CD1c-positive myeloid dendritic cell (primary cell): ENCODE measurements around the gene FLNA.
"Not testable (repeated sequence)": the region's sequence is repeated elsewhere in the genome, so short reads cannot be mapped to it uniquely, and the experiment has no call there.

Experiments
- DNase-seq: peaks from one replicate; pipeline ENCODE4 v3.0.0-alpha.2; 2016; ENCODE audit errors: extremely low spot score

Gene FLNA

DNA sequence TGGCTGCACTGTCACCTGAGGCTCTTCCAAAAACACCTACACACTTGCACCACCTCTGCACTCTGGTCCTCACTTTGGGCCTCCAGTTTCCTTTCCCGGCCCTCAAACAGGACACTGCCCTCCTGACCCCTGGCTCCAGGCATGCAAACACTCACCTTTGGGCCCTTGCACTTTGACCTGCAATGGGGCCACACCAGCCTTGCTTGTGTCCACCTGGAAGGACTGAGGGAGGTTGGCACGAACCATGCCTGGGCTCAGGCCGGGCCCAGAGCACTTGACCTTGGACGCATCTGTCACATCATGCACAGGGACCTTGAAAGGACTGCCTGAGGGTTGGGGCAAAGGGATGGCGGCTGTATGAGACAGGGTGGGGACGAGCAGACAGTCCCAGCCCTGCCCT is 15.6 kb downstream of the FLNA start:
- no peak for DNase-seq

DNA sequence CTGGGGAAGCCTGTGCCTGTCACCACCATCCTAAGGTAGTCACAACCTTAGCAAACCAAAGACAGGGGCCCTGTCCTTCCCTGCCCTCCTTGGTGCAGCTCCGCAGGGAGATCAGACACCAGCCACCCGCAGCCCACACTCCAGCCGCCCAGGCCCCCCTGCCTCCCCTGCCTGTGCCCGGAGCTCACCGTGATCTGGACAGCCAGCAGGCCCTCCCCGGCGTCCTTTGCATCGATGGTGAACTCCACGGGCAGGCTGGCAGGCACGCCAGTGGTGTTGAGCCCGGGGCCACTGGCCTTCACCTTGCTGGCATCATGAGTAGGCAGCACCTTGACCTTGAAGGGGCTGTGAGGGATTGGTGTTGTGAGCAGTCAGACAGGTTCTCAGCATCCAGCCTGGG is 16.4 kb downstream of the FLNA start:
- DNase-seq, result no peak

DNA sequence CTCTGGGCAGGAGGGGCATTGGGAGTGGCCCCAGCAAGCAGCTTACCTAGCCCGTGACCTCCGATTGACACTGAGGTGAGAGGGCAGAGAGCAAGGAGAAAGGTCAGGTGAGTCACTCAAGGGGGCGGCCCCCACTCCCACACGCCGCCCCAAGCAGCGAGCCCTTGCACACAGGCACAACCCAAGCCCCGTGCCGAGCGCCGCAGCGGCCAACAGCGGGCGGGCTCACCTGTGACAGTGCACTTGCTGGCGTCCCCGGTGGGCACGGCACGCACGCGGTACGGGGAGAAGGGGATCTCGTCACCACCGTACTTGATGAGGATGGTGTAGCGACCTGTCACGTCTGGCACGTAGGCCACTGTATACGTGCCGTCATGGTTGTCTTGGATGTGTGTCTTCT is 17.2 kb downstream of the FLNA start:
- no peak for DNase-seq

DNA sequence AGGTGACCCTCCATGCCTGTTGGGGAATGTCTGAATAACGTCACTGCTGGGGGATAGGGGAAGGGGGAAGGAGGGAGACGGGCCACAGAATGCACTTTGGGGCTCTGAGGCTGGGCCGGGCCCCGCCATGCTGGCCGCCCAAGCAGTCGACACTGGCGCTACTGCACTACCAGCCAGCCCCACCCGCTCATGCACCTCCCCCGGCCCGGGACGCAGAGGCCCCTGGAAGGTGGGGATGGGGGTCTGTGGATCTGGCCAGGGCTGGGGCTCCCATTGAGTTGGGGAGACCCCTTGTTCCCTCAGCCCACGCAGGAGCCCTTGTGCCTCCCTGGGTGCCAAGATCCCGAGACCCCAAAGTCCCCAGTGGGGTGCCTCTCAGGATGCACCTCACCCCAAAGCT is 17.8 kb downstream of the FLNA start:
- no peak for DNase-seq

DNA sequence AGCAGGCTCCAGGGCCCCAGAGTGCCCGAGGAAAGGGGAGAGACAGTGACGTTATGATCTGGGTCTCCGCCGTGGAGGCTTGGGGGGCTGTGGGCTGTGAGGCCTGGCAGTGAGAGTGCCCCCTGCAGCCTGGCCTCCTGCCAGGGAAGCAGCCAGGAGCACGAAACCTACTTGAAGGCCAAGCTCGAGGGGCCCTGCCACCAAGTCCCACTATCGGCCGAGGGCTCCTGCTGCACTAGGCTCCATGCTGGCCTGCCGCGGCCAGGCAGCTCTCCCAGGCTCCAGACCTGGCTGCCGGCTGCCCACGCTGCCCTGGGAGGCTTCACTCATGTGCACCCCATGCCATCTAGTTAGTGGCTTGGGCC is 18.7 kb downstream of the FLNA start:
- DNase-seq, result no peak

DNA sequence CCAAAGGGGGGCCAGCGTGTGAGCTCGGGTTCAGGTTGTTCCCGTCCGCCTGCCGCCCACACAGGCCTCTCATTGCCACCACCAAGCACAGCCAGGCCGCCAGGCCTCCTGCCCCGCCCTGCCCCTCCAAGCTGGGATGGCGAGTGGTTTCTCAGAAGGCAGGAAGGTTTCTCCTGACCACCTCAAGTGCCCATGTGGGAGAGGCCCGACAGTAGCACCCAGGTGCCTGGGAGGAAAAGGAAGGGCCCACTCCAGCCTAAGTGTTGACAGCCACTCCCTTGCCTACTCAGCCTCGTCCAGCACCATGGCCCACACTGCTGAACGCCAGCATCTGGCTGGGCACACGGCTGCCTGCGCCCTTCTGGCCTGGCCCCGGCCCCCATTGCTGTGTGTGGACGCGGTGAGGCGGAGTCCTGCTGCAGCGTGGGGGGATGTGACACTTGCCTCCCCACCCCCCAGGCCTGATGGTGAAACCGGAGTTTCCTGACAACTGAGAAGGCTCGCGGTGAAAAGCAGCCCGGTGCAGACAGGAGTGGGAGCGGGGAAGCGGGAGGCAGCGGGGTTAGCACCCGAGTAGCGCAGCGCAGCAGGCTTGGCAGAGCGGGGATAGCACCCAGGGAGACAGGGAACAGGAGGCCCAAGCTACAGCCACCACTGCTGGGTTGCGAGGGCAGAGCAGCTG is 19.2 kb downstream of the FLNA start:
- DNase-seq, result no peak

DNA sequence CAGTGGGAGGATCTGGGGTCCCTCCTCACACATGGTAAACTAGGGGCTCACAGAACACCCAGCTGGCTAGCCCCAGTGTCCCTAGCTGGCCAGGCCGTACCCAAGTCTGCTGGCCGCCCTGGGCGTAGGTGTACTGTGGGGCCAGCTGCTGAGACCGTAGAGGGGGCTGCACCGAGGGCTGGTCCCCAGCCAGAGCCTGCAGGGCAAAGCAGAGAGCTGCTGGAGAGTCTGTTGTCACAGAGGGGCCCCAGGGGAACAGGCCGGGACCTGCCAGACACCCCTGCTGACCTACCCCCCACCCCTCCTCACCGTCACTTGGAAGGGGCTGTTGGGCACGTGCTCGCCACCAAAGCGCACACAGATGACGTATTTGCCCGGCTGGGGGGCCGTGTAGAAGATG is 19.9 kb downstream of the FLNA start:
- no peak for DNase-seq

DNA sequence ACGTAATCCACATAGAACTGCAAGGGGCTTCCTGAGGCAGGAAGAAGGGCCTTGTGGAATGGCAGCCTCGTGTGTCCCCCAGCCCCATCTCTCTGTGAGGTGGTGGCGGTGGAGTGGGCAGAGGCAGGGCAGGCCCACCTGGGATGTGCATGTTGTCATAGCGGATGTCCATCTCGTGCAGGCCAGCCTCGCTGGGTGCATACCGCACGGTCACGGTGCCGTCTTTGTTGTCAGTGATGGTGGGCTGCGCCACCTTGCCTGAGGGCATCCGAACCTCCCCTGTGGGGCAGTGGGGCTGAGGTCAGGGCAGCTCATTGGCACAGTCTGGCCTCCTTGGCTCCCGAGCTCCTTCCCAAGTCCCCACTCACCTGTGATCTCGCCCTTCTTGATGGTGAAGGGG is 20.4 kb downstream of the FLNA start:
- DNase-seq, result no peak

DNA sequence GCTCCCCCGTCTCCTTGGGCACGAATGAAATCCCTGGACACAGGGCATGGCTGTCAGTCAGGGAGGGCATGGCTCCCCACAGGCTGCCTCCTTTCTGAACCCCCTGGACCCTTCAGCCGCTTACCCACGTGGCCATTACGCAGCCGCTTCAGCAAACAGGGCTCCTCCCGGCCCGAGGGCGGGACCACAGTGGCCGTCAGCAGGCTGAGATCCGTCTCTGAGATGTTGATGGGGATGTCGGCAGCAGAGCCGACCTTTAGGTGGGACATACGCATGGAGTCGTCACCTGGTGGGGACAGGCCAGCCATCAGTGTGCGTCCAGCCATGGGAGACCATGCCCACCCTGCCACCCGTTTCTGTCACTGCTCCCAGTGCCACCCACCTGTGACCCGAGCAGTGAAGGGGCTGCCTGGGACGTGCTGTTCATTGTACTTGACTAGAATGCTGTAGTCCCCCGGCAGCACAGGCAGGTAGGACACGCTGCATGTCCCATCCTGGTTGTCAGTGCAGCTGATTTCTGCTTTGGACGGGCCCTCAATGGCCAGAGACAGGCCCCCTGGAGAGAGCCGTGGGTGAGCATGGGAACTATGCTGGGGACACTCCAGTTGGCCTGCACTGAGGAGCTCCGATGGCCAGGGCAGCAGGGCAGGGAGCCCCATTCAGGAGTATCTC is 21.1 kb downstream of the FLNA start:
- no peak for DNase-seq

DNA sequence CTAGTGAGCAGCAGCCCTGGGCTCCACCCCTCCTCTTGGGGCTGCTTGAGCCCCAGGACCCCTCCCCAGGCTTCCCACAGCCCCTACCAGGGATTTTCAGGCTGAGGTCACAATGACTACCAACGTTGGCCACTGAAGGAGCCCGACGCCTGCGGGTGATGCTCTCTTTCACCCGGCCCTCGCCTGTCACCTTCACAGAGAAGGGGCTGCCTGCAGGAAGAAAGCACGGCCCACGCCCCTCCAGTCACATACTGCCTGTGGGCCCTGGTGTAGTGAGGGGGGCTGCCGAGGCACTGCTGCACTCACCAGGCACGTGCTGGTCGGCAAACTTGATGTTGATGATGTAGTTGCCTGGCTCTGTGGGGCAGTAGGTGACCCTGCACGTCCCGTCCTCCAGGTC is 22.0 kb downstream of the FLNA start:
- DNase-seq, result no peak

DNA sequence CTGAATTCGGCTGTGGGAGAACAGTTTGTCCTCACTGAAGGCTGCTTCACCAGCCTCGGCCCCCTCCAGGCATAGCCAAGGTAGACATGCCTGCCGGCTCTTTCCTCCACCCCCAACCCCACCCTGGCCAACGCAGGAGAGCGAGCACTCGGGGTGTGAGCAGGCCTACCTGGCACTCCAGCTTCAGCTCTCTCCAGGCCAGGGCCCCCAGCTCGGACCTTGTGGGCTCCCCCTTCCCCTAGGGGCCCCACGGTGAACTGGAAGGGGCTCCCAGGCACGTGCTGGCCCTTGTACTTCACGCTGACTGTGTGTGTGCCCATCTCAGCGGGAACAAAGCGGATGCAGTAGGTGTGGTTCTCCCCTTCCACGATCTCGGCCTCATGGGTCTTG is 22.4 kb downstream of the FLNA start:
- DNase-seq, result no peak

DNA sequence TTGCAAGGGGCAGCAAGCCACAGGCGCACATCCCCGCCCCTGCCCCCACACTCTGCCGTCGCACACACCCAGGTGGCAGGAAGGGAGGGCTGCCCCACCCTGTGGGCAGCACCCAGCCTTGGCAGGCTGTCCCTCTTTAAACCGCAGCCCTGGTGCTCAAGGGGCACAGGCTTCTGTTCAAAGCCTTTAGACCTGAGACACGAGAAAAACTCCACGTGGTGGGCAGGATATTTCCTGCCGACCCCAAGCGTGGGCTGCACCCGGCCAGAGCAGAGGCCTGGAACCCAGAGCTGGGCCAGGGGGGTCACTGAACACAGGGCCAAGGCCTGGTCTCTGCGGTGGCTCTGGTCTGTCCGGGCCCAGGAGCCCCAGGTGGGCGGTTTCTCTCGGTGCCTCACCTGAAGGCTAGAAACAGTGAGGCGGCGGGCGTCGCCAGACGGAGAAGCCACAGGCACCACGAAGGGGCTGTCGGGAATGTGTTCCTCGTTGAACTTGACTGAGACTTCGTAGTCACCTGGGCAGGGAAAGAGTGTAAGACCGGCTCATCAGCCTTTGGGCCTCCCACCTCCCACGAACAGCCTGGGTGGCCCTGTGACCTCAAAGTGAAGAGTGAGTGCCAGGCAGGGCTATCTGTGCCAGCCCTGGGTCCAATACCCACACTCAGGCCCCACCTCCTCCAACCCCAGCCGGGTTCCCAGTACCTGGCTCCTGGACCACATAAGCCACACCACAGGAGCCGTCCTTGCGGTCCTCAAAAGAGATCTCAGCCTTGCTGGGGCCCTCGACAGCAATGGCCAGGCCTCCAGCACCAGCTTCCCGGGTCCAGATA is 23.0 kb downstream of the FLNA start:
- DNase-seq, result no peak

DNA sequence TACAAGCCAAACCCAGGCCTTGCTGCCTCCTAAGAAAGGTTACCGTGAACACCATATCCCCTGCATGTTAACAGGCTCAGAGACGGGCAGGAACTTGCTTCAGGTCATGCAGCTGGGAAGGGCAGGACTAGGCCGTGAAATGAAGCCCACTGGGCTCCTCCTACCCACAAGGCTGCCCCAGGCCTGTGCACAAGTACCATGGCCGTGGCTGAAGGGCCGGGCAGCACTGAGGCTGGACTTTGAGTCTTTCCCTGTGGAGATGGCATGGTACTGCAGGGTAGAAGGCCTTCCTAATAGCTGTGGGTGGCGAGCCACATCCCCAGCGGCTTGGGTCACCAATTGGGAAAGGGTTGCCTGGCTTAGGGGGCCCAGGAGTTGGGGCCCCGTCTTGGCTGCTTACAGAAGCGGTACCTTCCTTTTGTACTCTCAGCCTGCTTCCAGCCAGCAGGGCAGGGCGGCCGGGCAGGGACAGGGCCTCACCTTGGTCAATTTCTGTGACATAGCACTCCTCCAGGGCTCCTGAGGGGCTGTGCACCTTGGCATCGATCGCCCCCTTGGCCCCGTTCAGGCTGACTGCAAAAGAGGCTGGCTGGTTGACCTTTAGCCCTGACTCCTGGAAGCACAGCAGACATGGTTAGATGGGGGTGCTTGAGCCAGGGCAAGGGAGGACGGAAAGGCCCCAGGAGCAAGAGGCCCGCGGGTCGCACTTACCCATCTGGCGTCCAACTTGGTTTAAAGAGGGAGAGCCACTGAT is 23.8 kb downstream of the FLNA start:
- DNase-seq, result no peak

DNA sequence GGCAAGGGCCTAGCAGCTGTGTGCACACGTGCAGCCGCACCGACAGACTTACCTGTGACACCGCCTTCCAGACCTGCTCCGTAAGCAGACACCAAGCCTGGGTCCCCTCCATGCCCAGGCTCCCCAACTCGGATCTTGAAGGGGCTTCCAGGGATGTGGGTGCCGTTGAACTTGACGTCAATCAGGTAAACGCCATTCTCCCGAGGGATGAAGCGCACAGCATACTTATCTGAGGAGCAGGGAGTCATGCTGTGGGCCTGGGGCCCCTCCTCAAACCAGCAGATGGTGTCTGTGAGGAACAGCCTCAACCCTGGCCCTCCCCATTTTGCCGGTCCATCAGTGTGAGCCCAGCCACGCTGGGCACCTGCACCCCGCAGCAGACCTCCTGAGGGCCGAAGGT is 24.5 kb downstream of the FLNA start:
- DNase-seq, result no peak

DNA sequence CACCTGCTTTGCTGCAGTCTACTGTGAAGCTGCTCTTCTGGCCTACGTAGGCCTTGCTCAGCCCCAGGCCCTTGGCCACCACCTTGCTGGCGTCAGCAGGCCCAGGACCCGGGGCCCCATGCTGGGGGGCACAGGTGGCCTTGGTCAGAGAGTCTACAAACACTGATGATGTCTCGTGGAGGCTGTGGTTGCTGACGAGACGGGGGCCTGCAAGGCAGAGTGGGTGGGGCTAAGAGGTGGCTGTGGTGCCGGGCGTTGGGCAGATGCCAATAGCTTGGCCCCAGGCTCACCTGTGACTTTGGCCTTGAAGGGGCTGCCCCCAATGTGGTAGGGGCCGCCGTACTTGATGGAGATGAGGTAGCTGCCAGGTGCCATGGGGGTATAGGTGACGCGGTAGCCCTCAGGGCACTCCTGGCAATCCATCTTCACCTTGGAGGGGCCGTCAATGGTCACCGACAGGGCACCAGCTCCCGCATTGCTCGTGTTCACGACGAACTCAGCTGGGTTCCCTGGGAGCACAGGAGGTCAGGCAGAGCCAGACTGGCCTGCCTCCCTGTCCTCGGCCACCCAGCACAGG is 25.0 kb downstream of the FLNA start:
- DNase-seq, result no peak

DNA sequence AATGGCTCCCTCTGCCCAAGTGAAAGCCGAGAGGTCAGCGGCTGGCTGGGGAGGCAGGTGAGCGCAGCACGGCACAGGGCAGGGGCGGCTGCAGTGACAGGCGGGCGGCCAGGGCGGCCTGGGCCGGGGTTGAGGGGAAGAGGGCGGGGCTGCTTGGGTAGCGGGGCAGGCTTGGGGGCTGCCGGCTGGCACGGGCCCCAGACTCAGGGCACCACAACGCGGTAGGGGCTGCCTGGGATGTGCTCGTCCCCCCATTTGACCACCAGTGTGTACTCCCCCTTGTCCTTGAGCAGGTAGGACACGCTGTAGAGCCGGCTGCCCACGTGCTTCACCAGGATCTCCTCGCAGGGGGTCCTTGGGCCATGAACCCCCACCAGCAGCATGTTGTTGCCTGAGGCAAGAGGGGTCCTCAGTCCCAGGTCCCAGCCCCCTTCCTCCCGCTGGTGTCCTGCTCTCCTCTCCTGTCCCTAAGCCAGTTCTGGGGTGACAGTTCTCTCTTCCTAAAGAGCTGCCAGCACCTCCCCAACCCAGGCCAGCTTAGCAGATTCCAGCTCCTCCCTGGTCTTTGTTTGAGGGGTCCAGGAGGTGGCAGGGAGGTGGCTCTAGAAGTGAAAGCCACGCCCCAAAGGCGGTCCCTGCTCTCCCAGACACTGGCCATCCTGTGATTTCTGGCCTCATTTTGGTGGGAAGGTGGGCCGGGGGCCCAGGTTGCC is 25.6 kb downstream of the FLNA start:
- DNase-seq, result no peak

DNA sequence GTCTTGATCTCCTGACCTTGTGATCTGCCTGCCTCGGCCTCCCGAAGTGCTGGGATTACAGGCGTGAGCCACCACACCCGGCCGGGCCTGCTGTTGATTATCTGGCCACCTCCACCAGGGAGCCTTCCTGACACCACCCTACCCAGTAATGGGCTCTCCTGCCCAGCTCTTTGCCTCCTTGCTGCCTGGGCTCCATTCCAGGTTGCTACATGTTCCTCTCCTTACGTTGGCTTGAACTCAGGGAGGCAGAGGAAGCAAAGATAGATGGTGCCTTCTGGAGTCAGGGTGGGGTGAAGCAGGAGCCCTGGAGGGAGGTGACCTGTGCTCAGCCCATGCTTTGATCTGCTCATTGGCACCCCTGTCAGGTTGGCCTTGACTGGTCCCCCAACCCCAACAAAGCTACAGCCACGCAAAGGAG is 26.3 kb downstream of the FLNA start:
- DNase-seq, result no peak

DNA sequence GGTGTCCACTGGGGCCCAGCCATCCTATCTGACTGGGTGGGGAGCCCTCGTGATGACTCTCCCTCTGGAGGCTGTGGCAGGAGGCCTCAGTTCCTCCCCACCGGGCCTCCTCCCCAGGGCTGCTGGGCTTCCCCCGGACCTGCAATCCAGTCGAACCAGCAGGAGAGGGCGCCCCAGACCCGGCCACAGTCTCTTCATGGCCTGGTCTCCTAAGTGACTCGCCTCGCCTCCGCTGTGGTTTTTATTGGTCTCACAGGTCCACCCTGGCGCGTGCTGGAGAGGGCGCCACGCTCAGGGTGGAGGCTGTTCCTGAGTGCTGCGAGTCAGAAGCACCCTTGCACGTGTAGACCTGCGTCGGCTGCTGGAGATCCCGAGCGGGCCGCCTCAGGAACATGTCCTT is 30.8 kb downstream of the FLNA start:
- DNase-seq, result not testable (repeated sequence)

DNA sequence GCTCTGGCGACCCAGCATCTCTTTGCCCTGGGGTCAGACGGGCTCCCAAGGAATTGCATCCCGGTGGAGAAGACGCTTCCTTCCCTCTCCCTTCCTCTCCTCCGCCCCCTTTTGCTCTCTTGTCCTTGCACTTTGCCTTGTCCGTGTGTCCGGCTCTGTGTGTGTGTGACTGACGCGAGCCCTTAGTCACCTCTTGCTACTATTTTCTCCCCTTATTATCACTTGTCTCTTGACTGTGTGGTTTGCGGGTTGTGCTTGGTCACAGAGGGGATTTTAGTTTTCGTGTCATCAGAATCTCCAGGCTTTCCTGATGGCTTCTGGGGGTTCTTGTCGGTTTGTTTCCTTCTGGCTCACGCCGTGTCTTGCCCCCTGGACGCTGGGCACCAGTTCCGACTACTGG is 31.4 kb downstream of the FLNA start:
- not testable (repeated sequence) for DNase-seq

DNA sequence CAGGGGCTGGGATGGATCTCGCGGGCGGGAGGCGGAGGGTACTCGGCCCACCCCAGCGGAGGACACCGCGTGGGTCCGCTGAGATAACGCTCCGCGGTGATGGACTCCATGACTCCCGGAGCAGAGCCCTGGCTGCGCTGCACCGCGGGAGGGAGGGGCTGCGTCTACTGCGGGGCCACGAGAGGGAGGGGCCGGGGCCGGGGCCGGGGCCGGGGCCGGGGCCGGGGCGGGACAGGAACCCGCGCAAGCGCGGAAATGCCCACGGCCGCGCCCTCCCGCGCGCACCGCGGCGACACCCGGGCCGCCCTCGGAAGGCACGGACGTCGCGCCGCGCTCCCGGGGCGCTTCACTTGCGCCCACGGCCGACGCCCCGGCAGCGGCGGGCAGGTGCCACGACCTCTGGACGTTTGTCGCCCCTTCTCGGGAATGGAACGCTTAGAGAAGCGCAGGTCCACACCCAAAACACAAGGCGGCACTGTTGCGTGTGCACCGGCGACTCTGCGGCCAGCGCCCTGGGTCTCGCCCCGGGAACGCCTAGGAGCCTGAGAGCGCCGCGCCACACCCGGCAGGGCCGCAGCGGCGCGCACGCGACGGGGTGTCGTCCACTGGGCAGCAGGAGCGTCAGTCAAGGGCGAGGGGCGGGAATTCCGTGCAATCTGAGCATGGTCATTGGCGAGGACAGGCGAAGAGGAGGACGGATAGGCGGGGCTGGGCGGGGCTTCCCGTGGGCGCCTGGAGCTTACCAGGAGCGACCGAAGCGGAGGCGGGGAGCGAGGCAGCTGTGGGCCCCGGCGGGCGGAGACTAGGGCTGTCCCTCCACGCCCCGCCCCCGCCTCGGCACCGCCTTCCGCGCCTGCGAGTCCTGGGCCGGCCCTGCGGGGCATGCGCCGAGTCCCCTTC is 32.8 kb downstream of the FLNA start:
- DNase-seq, result not testable (repeated sequence)
